HG03066 (cell line): ENCODE measurements around the gene NUFIP1.
"Not testable (repeated sequence)": the region's sequence is repeated elsewhere in the genome, so short reads cannot be mapped to it uniquely, and the experiment has no call there.

ENCODE experiments used
- ATAC-seq: cut with Tn5 transposase; IDR thresholded peaks from one replicate; pipeline ENCODE4 v1.9.1; 2021; ENCODE audit warnings: low read depth; ENCODE audit not compliant: unreplicated experiment

The NUFIP1 gene

GRCh38 chr13:44989071-44989889 lies at the start of gene NUFIP1, which contains the start of gene GPALPP1:
TSS of gene NUFIP1 (minus strand) at chr13:44989471. CDS start at chr13:44989436, 35 bp downstream.
TSS of gene GPALPP1 (plus strand) at chr13:44989538. CDS start at chr13:44989655, 117 bp downstream.
- ATAC-seq = peak; percentile 96

DNA sequence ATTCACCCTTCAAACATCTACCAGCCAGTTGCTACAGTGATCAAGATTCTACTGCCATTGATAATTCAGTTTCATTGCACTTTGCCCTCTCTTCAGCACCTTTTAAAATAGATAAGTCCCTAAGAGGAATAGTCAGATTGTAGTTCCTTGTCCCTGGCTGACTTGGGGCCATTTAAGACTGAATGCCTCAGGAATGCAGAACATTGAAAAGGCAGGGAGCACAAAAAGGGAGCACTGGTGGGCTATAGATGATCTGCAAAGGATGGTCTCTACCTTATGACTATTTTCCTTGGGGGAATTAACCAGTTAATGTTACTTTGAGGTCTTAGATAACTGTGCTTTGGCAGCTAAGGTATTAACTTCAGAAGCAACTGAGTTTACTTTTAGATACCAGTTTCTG lies 46.9 kb upstream of the NUFIP1 start:
- ATAC-seq = no peak

DNA sequence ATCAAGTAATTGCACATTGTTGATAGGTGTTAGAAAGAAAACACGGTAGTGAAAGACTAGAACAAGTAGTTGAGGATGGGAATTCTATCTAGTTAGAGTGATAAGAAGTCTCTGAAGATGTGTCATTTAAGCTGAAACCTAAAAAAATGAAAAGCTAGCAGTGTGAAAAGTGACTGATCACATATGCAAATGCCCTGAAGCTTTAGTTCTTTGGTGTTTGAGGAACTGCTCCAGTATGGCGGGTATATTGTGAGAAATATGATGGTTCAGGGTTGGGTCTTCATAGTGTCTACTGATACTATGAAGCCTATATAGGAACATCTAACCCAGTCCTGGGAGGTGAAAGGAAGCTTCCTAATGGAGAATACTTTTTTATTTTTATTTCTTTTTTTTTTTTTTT lies 45.1 kb upstream of the NUFIP1 start:
- no peak for ATAC-seq

DNA sequence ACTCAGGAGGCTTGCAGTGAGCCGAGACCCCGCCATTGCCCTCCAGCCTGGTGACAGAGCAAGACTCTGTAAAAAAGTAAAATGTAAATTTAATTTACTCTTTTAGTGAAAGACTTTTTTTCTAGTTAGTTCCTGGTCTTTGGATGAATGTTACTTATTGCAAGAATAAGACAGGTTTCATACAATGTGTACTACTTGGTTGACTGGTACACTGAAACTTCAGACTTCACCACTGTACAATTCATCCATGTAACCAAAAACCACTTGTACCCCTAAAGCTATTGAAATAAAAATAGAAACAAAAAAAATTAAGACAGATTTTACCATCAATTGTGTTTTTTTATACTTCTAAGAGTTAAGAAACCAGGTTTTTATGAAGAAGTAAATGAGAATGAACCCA lies 35.6 kb upstream of the NUFIP1 start:
- no peak for ATAC-seq

GRCh38 chr13:45021250-45021649 lies 32.0 kb upstream of the NUFIP1 start:
- no peak for ATAC-seq

DNA sequence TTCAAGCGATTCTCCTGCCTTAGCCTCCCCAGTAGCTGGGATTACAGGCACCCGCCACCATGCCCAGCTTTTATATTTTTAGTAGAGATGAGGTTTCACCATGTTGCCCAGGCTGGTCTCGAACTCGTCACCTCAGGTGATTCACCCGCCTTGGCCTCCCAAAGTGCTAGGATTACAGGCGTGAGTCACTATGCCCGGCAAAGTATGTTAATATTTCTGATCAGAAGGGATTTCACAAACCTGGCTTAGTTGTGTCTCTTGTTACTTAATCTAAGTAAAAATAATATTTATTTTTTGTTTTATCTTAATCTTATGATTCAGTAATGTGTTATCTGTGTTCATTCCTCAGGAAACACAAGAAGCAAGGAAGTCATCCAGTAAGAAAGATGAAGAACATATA lies 30.7 kb upstream of the NUFIP1 start:
- not testable (repeated sequence) for ATAC-seq

DNA sequence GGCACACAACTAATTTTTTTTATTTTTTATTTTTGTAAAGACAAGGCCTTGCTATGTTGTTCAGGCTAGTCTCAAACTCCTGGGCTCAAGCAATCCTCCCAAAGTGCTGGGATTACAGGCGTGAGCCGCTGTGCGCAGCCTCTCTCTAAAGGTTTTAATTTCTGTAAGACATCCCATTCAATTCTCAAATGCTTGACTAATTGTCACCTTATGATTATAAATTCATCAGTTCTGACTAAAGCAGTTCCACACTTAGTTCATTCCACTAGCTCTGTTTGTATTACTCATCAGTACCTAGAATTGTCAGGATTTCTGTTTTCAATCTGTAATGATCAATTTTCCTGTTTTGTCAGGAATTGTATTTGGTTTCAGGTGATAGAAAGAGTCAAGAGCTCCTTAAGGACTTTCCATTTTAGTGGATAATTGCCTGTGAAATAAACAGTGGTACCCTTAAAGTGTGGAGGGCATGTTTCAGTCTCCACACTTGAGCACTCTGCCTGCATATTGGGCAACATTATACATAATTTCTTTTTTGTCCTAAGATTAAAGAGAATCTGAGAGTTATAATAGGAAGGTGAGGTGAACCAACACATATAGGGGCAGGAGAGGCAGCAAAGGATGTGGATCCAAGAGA lies 27.6 kb upstream of the NUFIP1 start:
- ATAC-seq = no peak

DNA sequence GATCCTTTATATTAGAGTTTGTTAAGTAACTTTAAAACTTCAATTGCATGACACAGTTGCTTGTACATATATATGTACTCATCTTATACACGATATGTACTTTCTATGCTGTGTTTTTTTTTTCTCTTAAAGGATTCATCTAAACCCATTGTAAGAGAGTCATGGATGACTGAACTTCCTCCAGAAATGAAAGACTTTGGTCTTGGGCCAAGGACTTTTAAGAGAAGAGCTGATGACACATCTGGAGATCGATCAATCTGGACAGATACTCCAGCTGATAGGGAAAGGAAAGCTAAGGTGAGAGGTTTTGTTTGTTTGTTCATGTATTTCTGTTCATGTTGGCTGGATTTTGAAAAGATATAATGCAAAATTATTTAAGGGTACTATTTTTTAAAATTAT lies 26.0 kb upstream of the NUFIP1 start:
- no peak for ATAC-seq

DNA sequence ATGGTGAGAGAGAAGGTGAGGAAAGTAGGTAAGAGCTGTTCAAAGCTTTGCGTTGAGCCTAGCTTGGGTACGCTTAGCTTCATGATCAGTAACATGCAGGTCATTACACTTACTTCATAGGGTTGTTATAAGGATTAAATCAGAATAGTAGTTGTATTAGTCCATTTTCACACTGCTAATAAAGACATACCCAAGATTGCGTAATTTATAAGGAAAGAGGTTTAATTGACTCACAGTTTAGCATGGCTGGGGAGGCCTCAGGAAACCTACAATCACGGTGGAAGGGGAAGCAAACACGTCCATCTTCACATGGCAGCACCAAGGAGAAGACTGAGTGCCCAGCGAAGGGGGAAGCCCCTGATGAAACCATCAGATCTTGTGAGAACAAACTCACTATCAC lies 21.9 kb upstream of the NUFIP1 start:
- no peak for ATAC-seq

DNA sequence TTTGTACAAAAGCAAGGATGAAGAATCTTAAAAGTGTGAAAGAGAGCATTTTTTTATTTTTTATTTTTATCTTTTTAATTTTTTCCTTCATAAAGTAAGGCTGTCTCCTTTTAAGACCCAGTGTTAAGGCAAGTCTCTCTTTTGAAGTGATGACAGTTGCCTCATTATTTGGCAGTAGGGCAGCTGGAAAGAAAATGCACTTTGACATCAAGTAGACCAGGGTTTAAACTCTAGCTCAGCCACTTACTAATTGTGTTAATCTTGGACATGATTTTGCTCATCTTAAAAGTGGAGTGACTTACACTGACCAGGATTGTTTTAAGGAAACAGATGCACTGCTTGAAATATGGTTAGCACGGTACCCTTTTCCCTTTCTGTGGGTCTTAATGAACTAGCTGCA lies 18.6 kb upstream of the NUFIP1 start:
- ATAC-seq = no peak

GRCh38 chr13:45007225-45007624 lies 18.0 kb upstream of the NUFIP1 start:
- ATAC-seq = no peak

GRCh38 chr13:45004096-45004495 lies 14.8 kb upstream of the NUFIP1 start:
- no peak for ATAC-seq

- no peak for ATAC-seq
These were observed 14.1 kb upstream of the NUFIP1 start for GRCh38 chr13:45003417-45003816.

- peak; percentile 10 for ATAC-seq
These were observed 670 bp upstream of the NUFIP1 start for GRCh38 chr13:44989941-44990340.

GRCh38 chr13:44978328-44978727 lies 10.9 kb downstream of the NUFIP1 start:
- ATAC-seq = no peak

GRCh38 chr13:44976949-44977583 lies 12.2 kb downstream of the NUFIP1 start:
- ATAC-seq = no peak

- no peak for ATAC-seq
These were observed 13.1 kb downstream of the NUFIP1 start for GRCh38 chr13:44976196-44976595.

DNA sequence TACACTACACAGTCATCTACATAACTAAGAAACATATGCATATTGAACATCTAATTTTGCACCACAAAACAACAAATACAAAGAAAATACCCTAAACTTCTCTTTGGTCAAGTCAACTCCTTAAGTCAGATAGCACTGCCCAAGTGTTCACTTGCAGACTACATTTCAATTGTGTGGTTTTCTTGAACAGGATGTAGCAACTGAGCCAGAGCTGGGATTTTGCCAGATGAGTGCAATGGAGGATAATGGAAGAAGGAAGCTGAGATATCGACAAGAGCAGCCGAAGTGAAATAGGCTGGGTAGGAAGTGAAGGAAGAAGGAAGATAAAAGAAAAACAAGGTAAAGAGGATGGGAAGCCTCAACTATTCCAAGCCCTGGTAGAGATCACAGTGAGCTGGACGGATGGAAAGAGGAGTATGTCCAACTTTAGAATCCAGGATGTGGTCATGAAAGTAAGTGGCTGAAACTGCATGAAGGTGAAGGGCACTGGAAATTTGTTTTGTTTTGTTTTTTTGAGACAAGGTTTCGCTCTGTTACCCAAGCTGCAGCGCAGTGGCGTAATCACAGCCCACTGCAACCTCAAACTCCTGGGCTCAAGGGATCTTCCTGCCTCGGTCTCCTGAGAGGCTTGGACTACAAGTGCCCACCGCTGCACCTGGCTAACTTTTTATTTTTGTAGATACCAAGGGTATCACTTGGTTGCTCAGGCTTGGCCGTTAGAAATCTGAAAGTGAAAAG lies 15.0 kb downstream of the NUFIP1 start:
- ATAC-seq = peak; percentile 57

- ATAC-seq = no peak
These were observed 16.2 kb downstream of the NUFIP1 start for GRCh38 chr13:44972956-44973581.
